Activated CD4-positive, alpha-beta T cell treated with anti-CD3 and anti-CD28 coated beads, Interleukin-2, Interleukin-4, amounts not matched to agents 100 ng/mL and 50 ng/mL, durations not matched to agents 16 hours and 8 hours (primary cell): Measurements from ENCODE around the gene ZNF710.
"Not testable (repeated sequence)": the region's sequence is repeated elsewhere in the genome, so short reads cannot be mapped to it uniquely, and the experiment has no call there.

Experiments
- DNase-seq: peaks from one replicate; pipeline ENCODE4 v3.0.0-alpha.2; 2020; ENCODE audit warnings: low spot score

Gene ZNF710, protein sequence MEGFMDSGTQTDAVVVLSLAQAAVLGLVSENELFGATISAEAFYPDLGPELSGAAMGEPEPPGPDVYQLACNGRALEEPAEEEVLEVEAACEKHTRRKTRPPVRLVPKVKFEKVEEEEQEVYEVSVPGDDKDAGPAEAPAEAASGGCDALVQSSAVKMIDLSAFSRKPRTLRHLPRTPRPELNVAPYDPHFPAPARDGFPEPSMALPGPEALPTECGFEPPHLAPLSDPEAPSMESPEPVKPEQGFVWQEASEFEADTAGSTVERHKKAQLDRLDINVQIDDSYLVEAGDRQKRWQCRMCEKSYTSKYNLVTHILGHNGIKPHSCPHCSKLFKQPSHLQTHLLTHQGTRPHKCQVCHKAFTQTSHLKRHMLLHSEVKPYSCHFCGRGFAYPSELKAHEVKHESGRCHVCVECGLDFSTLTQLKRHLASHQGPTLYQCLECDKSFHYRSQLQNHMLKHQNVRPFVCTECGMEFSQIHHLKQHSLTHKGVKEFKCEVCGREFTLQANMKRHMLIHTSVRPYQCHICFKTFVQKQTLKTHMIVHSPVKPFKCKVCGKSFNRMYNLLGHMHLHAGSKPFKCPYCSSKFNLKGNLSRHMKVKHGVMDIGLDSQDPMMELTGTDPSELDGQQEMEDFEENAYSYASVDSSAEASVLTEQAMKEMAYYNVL

DNA sequence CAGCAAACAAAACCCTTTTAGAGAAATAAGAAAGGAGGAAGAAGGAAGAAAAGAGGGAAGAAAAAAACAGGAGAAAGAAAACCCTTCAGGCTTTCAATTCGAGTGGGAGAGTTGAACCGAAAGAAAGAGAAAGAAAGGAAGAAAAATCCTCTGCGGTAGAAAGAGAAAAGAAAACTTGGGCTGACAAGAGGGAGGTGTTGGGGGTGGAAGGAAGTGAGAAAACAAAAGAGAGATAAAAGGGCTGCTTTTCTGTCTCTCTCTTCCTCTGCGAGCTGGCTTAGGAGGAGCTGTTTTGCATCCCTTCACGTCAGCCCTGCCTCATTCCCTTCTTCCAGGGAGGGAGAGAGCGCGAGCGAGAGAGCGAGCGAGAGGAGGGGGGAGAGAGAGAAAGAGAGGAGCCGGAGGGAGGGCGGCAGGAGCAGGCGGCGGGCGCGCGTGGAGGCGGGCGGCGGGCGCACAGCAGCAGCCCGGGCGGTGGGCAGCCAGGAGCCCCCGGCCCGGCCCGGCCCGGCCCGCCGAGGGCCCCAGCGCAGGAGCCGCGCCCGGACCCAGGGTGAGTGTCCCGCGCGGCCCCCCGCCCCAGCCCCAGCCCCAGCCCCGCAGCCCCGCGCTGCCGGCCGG lies at the start of gene ZNF710:
TSS of gene ZNF710 (plus strand) at position 263 of the 621 bp plus-strand sequence. CDS start 65,814 bp downstream, outside the sequence.
- DNase-seq, result peak; percentile 36

DNA sequence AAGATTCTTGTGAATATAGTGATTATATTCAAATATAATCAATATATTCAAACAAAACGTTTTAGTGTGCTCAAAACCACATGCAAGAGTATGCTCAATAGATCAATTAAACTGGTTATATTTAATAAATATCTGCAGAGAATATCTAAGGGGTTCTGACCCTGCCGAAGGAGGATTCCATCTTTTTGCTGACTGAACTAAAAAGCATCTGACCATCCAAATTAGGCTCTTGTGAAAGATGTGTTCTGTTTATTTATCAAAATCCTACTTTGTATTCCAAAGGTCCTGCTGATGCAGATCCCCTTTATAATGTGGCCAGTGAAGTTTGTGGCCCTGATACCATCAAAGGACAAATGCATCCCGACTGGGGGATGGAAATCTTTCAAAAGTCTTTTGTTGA lies 46.6 kb upstream of the ZNF710 start:
- no peak for DNase-seq

DNA sequence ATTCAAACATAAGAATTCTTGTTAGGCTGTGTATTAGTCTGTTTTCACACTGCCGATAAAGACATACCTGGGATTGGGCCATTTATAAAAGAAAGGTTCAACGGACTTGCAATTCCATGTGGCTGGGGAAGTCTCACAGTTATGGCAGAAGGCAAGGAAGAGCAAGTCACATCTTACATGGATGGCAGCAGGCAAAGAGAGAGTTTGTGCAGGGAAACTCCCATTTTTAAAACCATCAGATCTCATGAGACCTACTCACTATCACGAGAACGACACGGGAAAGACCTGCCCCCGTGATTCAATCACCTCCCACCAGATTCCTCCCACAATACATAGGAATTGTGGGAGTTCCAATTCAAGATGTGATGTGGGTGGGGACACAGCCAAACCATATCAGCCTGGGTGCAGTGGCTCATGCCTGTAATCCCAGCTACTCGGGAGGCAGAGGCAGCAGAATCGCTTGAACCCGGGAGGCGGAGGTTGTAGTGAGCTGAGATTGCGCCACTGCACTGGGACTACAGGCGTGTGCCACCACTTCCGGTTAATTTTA lies 45.6 kb upstream of the ZNF710 start:
- DNase-seq, result not testable (repeated sequence)

DNA sequence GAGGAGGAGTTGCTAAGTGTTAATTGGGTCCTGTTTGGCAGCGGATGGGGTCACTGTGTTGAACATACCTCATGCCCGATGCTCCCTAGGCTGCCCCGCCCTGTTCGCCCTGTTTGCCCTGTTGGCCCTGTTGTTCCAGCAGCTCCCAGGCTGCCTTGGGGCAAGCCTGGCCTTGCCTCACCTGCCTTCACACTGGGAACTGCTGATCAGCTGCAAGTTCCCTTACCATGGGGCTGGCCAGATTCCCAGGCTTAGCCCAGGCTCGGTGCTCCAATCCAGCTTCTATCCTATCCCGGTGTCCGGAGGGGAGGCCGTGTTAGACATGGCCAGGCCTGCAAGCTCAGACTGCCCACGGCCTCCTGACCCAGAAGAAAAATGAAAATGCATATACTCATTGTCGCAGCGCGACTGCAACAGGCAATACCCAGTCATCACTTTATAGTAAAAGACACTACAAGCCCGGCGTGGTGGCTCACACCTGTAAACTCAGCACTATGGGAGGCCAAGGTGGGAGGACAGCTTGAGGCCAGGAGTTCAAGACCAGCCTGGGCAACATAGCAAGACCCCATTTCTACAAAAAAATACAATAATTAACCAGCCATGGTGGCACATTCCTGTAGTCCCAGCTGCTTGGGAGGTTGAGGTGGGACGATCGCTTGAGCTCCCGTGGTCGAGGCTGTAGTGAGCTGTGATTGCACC lies 42.9 kb upstream of the ZNF710 start:
- no peak for DNase-seq

DNA sequence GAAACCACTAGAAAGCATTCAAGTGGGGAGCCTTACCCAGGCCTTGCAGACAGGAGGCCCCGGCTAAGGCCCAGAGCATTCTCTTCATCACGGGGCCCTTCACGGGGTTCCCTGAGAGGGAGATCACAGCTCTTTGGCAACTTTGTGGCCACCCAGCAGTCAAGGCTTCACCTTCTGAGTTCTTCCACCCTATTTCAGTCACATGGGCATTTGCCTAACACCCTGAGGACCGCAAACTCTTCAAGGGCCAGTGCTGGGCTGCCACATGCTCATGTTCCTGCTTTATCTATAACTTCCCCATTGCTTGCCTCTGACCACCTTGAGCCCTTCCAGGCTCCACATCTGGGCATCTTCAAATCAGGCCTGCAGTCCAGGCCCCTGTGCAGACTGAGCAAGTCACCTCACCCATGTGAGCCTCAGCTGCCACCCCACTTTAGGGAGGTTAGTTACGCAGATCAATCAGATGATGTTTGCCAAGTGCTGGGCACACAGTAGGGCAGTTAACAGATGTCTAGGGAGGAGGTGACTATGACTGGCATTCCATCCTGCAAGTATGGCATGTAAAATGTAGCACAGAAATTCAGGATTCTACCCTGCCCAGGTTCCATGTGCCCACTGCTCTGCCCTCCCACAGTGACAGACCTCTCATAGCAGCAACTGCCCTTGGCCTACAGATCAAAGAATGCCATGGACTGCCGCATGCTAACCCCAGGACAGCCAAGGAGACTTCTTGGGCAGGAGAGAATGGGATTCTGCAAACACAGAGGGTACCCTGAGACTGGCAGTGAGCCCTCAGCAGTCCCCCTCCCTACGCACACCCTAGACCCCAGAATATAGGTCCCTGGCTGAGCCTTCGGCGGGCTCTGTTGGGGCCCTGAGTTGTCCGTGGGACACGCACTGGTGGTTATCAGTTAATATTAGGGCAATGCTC lies 37.6 kb upstream of the ZNF710 start:
- DNase-seq, result no peak

DNA sequence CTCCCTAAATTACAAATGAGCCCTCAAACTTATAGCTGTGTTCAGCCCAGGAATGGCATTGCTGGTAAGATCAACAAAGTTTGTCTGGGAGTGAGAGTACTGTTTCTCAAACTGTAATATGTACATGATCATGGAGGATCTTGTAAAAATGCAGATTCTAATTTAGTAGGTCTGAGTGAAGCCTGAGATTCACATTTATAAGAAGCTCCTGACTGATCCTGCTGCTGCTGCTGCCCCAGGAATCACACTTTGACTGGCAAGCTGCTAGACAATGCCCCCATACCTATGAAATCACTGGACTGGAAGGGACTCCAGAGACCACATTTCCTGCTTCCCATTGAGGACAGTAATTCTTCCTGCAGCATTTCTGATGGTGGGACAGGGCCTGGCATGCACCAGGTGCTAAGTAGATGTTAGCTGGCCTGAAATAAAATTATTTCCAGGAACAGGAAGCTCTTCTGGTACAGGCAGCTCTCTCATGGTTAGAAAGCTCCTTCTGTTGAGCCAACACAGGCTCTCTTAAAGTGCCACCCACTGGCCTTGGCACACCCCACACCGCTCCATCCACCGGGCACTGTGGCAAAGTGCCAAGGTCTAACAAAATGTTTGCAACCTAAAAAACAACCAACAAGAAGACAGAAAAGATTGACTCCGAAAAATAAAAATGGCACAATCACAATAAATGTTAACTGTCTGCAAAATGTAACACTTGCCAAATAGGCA lies 36.7 kb upstream of the ZNF710 start:
- DNase-seq, result no peak

DNA sequence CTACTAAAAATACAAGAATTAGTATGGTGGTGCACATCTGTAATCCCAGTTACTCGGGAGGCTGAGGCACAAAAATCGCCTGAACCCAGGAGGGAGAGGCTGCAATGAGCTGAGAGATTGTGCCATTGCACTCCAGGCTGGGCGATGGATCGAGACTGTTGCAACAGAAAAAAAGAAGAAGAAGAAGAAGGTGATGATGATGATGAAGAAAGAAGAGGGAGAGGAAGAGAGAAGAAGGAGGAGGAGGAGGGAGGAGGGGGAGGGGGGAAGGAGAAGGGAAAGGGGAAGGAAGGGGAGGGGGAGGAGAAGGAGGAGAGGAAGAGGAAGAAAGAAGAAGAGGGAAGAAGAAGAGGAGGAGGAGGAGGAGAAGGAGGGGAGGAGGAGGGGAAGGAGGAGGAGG lies 33.2 kb upstream of the ZNF710 start:
- no peak for DNase-seq

DNA sequence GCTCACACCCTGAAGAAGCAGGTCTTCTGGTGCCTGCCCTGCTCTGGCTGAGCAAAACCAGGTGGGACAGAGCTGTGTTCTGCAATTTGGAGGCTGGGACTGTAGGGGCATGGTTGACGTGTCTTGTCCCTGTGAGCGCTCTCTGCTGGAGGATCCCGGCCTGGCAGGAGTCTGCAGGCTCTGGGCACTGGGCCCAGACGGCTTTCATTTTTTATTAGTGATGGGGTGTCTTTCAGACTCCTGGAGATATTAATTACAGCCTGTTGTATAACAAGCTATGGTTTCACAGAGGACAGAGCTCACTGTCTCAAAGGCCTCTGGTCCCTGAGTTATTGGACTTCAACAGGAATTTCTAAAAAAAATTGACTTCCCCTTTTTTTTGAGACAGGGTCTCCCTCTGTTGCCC lies 29.5 kb upstream of the ZNF710 start:
- DNase-seq, result peak; percentile 26

DNA sequence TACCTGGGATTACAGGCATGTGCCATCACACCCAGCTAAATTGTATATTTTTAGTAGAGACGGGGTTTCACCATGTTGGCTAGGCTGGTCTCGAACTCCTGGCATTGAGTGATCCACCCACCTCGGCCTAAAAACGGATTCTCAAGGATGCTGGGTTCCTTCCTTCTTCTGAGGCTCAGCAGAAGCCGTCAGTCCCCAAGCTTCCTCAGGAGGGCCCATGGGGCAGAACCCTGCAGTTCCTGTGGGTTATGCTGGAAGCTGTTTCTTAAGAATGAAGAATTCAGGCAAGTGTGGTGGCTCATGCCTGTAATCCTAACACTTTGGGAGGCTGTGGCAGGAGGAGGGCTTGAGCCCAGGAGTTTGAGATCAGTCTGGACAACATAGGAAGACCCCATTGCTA lies 29.0 kb upstream of the ZNF710 start:
- DNase-seq, result no peak

DNA sequence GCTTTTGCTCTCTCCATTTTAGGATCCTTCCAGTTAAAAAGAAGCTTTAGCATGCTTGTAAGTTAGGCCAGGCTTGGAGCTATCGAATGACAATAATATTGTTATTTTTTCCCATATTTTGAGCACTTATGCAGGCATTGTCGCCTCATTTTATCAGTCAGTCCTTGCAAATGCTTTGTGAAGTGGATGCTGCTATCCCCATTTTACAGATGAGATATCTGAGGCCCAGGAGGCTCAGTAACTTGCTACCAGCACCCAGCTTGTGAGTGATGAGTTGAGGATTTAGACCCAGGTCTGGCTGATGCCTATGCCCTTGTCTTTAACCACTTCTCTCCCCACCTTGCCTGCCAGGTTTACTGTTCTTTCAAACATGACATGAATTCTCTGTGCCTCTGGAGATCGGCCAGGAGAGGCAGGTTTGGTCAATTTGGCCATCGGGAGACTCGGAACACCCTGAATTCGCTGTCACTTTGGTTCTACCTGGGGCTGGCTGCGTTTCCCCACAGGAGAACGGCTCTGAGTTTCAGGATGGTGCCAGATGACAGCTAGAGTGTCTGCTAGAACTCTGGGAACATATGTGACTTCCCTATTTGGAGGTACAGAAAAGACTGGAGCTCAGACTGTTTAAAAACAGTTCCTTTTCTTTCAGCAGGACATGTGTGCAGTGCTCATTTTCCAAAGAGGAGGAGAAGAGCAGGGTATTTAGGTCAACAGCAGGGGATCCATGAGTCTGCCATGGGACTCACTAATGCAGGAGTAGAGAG lies 25.5 kb upstream of the ZNF710 start:
- no peak for DNase-seq

DNA sequence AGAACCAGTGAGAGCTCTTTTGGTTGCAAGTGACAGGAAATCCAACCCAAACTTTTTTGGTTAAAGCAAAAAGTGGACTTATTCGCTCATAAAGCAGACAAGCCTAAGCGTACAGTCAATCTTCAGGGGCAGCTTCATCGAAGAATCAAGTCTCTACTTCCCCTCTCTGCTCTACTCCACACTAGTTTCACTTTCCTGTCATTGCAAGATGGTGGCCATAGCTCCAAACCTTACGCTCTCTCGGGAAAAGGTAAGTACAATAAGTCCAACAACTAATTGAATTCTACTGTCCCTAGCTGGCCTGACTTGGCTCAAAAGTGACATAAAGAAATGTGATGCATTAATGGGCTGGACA lies 24.9 kb upstream of the ZNF710 start:
- no peak for DNase-seq

DNA sequence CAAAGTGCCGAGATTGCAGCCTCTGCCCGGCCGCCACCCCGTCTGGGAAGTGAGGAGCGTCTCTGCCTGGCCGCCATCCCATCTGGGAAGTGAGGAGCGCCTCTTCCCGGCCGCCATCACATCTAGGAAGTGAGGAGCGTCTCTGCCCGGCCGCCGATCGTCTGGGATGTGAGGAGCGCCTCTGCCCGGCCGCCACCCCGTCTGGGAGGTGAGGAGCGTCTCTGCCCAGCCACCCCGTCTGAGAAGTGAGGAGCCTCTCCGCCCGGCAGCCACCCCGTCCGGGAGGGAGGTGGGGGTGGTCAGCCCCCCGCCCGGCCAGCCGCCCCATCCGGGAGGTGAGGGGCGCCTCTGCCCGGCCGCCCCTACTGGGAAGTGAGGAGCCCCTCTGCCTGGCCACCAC lies 23.3 kb upstream of the ZNF710 start:
- not testable (repeated sequence) for DNase-seq

DNA sequence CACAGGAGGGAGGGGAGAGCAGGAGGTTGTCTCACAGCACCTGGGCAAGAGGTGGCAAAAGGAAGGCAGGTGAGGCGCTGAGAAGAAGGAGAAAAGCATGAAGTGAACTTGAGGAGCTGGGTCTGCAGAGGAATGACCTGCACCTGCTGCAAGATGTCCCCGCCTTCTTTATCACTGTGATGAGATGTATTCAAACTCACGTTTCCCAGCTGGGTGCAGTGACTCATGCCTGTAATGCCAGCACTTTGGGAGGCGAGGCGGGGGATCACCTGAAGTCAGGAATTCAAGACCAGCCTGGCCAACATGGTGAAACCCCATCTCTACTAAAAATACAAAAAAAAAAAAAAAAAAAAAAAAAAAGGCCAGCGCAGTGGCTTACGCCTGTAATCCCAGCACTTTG lies 22.2 kb upstream of the ZNF710 start:
- DNase-seq, result no peak

DNA sequence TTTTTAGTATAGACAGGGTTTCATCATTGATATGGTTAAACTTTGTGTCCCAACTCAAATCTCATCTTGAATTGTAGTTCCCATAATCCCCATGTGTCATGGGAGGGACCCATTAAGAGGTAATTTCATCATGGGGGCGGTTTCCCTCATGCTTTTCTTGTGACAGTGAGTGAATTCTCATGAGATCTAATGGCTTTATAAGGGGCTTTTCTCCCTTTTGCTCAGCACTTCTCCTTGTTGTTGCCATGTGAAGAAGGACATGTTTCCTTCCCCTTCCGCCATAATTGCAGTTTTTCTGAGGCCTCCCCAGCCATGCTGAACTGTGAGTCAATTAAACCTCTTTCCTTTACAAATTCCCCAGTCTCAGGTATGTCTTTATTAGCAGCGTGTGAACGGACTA lies 20.2 kb upstream of the ZNF710 start:
- no peak for DNase-seq

DNA sequence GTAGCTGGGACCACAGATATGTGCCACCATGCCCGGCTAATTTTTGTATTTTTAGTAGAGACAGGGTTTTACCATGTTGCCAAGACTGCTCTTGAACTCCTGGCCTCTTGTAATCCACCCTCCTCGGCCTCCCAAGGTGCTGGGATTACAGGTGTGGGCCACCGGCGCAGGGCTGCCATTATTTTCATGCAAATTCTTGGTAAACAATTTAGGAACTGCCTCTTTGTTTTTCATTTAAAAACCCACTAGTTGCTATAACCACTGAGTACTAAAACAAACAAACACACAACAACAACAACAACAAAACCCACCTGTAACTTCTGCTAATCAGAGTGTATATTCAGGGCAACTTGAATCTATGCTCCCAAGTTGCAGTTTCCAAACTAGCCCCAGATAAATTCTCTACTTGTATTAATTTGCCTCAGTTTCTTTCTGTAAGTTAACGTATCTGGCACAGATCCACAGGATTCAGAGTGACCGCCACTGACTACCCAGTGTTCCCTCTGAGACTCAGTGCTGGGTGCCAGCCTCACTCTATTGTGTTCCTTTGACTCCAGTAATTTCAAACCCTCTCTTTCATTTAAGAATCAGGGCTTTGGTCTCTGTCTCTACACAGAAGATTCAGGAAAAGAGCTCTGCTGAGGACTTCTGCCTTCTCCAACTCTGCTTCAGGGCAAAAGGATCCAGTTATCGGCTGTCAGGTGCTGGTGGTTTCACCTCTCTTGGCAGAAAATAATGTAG lies 18.6 kb upstream of the ZNF710 start:
- no peak for DNase-seq

DNA sequence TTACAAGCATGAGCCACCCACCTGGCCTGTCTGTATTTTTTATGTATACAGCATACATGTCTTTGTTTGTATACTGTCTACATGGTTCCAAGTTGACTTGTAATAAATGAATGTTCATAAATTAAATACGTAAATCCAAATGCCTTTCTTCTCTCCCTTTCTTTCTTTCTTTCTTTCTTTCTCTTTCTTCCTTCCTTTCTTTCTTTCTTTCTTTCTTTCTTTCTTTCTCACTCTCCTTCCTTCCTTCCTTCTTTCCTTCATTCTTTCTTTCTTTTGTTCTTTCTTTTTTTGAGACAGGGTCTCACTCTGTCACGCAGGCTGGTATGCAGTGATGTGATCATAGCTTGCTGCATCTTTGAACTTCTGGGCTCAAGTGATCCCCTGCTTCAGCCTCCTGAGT lies 17.1 kb upstream of the ZNF710 start:
- DNase-seq, result no peak

DNA sequence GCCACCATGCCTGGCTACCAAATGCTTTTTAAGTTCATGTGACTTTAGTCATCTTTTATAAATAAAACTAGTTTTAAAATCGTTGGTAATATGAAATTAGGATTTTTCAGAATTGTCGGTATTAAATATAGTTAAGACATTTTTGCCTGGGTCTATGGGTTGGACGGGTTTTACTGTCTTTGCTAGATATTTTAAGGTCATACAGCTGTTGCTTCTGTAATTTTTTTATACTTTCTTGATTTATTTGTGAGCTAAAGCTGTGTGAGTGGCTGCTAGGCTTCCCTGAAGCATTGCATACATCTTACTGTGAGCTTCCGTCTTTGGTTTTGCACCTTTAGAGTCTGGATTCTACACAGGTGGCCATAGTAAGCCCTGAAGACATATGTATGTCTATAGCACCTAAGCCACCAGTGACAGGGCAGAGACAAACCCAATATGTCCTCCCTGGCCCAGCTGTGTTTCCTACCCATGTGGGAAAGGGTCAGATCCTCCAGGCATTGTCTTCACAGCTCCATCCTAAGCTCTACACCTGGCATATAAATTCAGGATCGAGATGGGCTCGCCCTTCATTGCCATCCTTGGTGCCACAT lies 16.6 kb upstream of the ZNF710 start:
- DNase-seq, result no peak

DNA sequence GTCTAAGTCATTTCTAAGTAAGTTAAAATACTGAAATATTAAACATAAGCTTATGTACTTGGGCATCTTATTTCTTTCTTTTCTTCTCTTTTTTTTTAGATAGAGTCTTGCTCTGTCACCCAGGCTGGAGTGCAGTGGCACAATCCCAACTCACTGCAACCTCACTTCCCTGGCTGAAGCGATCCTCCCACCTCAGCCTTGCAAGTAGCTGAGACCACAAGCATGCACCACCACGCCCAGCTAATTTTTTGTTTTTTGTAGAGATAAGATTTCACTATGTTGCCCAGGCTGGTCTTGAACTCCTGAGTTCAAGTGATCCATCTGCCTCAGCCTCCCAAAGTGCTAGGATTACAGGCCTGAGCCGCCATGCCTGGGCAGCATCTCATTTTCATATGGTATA lies 16.0 kb upstream of the ZNF710 start:
- no peak for DNase-seq

DNA sequence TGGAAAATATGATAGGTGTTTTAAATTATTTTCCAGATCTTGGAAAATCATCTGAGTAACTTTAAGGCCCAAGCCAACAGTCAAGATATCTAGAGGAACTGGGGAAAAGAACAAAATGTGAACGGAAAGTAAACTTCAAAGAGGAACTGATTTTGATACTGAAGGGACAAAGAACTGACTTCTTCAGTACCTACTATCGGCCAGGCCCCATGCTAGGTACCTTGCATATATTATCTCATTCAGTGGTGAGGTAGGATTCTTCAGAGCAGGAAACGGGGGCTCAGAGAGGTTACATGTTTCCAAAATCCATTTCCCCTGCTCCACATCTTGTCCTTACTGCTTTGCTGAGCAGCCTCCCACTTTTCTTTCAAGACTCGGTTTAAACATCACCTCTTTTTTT lies 9.8 kb upstream of the ZNF710 start:
- DNase-seq, result no peak
